HUES48 (cell line): Measurements from ENCODE around the gene VCPKMT.

Experiments
- H3K27ac ChIP-seq: one replicate; pipeline ENCODE4 v1.7.0; 2013; ENCODE audit warnings: low read depth, low read length, inconsistent platforms
- H3K27me3 ChIP-seq: 2 replicates; pipeline ENCODE4 v1.6.1; 2013; ENCODE audit warnings: mild to moderate bottlenecking, low read length; ENCODE audit not compliant: control insufficient read depth, insufficient read depth
- H3K36me3 ChIP-seq: 2 replicates; pipeline ENCODE4 v1.6.1; 2013; ENCODE audit warnings: low read length; ENCODE audit not compliant: control insufficient read depth, insufficient read depth
- H3K4me1 ChIP-seq: 2 replicates; pipeline ENCODE4 v1.6.1; 2013; ENCODE audit warnings: mild to moderate bottlenecking, low read length; ENCODE audit not compliant: control insufficient read depth, insufficient read depth
- H3K4me3 ChIP-seq: 2 replicates; pipeline ENCODE4 v1.5.1; 2013; ENCODE audit warnings: mild to moderate bottlenecking, low read depth, low read length
- H3K9ac ChIP-seq: 2 replicates; pipeline ENCODE4 v1.6.1; 2013; ENCODE audit warnings: mild to moderate bottlenecking, low read depth, low read length, moderate library complexity
- H3K9me3 ChIP-seq: 2 replicates; pipeline ENCODE4 v1.6.1; 2013; ENCODE audit warnings: low read length; ENCODE audit not compliant: control insufficient read depth, insufficient read depth

VCPKMT gene

DNA sequence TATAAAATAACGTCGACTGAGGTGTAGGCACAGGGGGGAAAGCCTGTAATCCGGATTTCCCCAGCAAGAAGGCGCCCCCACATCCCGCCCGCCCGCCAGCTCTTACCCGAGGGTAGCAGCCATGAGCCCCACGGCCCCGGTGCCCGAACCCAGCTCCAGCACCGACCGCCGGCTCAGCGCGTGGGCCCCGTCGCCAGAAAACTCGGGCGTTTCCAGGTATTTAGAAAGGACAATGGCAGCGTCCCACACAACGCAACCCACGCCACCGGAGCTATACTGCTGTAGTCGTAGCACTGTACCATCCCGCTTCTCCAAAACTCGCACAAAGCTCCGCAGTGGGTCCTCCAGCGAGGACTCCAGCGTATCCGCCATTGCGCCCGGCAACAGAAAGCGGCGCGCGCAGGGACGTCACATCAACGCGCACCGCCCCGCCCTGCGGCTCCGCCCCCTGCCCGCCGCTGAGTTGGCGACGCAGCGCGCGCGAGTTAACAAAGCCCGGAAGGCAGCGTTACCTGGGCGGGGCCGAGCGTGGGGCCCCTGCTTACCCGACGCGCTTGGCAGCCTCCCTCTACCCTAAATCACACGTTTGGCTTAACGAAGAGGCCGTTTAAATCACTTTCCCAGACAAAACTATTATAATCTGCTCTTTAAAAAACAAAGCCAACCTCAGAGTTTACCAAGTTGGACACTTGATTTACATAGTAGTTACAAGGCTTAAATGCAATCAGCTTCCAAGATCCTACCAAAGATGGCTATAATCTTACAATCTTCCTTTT is at the start of gene VCPKMT:
Gene VCPKMT, minus strand, starts transcription at position 392 of the 776 bp plus-strand sequence. Its CDS starts 20 bp downstream, at position 372.
- H3K36me3 ChIP-seq, result peaks cover 39% of the 10 kb centered on the region
- peak within 1 kb of the TSS; percentile 95 for H3K27ac ChIP-seq

GRCh38 chr14:50156111-50156510 is 39.7 kb upstream of the VCPKMT start:
- no peak overlapping the region for H3K9ac ChIP-seq
- no peaks in the 10 kb centered on the region for H3K4me1 ChIP-seq
- no peaks in the 10 kb centered on the region for H3K9me3 ChIP-seq
- peaks cover 23% of the 10 kb centered on the region for H3K36me3 ChIP-seq
- no peak overlapping the region for H3K4me3 ChIP-seq
- no peaks in the 10 kb centered on the region for H3K27me3 ChIP-seq
- H3K27ac ChIP-seq, result no peak overlapping the region

More for the DNA sequence above, at the start of gene VCPKMT:
- no peaks in the 10 kb centered on the region for H3K9me3 ChIP-seq
- H3K9ac ChIP-seq, result peak within 1 kb of the TSS; percentile 99
- peaks cover 19% of the 10 kb centered on the region for H3K4me1 ChIP-seq
- peak within 1 kb of the TSS; percentile 100 for H3K4me3 ChIP-seq
- no peaks in the 10 kb centered on the region for H3K27me3 ChIP-seq

DNA sequence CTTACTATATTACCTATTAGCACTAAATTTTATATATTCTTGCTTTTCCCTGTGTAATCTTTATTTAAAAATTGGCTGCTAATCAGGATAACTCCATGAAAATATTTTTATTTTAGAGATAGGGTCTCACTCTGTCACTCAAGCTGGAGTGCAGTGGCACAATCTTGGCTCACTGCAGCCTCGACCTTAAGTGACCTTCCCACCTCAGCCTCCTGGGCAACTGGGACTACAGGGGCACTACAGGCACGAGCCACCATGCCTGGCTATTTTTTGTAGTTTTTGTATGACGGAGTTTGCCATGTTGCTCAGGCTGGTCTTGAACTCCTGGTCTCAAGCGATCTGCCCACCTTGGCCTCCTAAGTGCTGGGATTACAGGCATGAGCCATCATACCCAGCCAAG is 32.4 kb upstream of the VCPKMT start:
- no peak overlapping the region for H3K9ac ChIP-seq
- no peaks in the 10 kb centered on the region for H3K27me3 ChIP-seq
- peaks cover 16% of the 10 kb centered on the region for H3K36me3 ChIP-seq
- H3K9me3 ChIP-seq, result no peaks in the 10 kb centered on the region
- H3K27ac ChIP-seq, result no peak overlapping the region
- no peaks in the 10 kb centered on the region for H3K4me1 ChIP-seq
- H3K4me3 ChIP-seq, result no peak overlapping the region

- Histone ChIP-seq H3K4me3 (peak overlapping the region; percentile 5; the same call in 1 of the 2 replicates), H3K4me1 (peaks cover 18% of the 10 kb centered on the region), H3K9ac (no peak overlapping the region), H3K36me3 (no peaks in the 10 kb centered on the region), H3K9me3 (no peaks in the 10 kb centered on the region), H3K27ac (peak overlapping the region; percentile 37), H3K27me3 (no peaks in the 10 kb centered on the region)
These were observed 22.8 kb upstream of the VCPKMT start for GRCh38 chr14:50139192-50139591.

DNA sequence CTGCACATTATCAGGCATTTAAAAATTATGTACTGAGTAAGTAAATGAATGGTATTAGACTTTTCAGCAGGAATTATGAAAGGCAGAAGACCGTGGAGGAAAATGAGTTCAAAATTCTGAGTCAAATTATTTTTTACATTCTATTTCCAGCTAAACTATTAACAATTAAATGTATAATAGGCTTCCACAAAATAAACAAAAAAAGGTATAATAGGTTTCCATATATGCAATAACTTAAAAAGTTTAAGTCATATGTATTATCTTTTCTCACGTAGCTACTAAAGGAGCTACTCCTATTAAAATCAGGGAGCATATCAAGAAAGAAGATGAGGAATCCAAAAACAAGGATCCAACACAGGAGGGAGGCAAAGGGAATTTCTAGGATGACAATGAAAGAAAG is 11.4 kb upstream of the VCPKMT start:
- no peaks in the 10 kb centered on the region for H3K4me1 ChIP-seq
- no peaks in the 10 kb centered on the region for H3K9me3 ChIP-seq
- no peak overlapping the region for H3K9ac ChIP-seq
- no peak overlapping the region for H3K4me3 ChIP-seq
- H3K36me3 ChIP-seq, result peaks cover 12% of the 10 kb centered on the region
- no peak overlapping the region for H3K27ac ChIP-seq
- no peaks in the 10 kb centered on the region for H3K27me3 ChIP-seq

DNA sequence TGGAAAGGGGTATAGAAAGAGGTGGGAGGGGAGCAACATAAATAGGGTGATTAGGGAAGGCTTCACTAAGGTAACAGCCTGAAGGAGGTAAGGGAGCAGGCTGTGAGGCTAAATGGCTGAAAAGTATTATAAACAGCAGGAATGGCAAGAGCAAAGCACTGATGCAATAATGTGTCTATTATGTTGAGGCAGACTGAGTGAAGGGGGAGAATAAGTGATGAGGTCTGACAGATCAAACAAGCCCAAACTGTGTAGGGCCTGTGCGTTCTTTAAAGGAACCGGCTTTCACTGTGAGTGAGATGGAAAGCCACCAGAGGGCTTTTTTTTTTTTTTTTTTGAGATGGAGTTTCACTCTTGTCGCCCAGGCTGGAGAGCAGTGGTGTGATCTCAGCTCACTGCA is 6.7 kb upstream of the VCPKMT start:
- Histone ChIP-seq H3K9me3 (no peaks in the 10 kb centered on the region), H3K9ac (no peak overlapping the region), H3K4me3 (no peak overlapping the region), H3K27me3 (no peaks in the 10 kb centered on the region), H3K27ac (no peak overlapping the region), H3K4me1 (no peaks in the 10 kb centered on the region), H3K36me3 (no peaks in the 10 kb centered on the region)

GRCh38 chr14:50122291-50122690 is 5.9 kb upstream of the VCPKMT start:
- Histone ChIP-seq H3K4me1 (peaks cover 6% of the 10 kb centered on the region), H3K4me3 (no peak overlapping the region), H3K9ac (no peak overlapping the region), H3K36me3 (no peaks in the 10 kb centered on the region), H3K27me3 (no peaks in the 10 kb centered on the region), H3K9me3 (no peaks in the 10 kb centered on the region), H3K27ac (no peak overlapping the region)

DNA sequence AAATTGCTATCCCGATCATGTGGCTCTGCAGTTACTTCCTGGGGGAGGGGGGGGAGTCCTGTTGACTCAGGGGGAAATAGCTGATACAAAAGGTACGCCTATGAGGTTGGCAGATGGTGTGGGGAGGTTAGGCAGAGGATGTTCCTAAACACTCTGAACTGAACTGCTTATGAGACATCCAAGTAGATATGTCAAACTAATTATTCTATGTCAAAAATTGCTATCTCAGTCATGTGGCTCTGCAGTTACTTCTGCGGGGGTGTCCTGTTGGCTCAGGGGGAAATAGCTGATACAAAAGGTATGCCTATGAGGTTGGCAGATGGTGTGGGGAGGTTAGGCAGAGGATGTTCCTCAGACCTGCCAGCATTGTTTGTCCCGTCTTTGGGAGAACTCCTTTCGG is 5.1 kb upstream of the VCPKMT start:
- no peaks in the 10 kb centered on the region for H3K36me3 ChIP-seq
- peaks cover 14% of the 10 kb centered on the region for H3K4me1 ChIP-seq
- H3K9ac ChIP-seq, result no peak overlapping the region
- H3K9me3 ChIP-seq, result no peaks in the 10 kb centered on the region
- H3K27me3 ChIP-seq, result no peaks in the 10 kb centered on the region
- H3K4me3 ChIP-seq, result no peak overlapping the region
- H3K27ac ChIP-seq, result no peak overlapping the region

- H3K27ac ChIP-seq, result no peak overlapping the region
- H3K9ac ChIP-seq, result no peak overlapping the region
- H3K4me3 ChIP-seq, result no peak overlapping the region
- no peaks in the 10 kb centered on the region for H3K9me3 ChIP-seq
- H3K4me1 ChIP-seq, result peaks cover 19% of the 10 kb centered on the region
- no peaks in the 10 kb centered on the region for H3K27me3 ChIP-seq
- H3K36me3 ChIP-seq, result peaks cover 28% of the 10 kb centered on the region
These were observed 1.1 kb upstream of the VCPKMT start for GRCh38 chr14:50117456-50117855.

DNA sequence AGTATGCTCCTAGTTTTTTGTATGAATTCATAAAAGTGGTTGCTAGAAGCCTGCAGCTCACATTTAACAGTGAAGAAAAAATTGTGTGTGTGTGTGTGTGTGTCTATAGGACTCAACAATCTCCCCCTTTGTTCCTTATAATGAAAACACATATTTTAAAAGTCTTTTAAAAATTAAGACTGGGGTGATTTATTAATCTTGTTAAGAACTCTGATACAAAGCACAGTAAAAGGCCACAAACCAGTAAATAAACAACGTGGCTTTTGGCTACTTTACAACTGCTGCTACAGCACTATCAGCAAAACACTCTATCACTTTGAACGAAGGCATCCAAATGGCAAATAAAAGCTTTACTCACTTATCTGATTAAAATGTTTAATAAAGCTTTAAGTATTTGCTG is 594 bp upstream of the VCPKMT start:
- Histone ChIP-seq H3K36me3 (peaks cover 33% of the 10 kb centered on the region), H3K4me1 (peaks cover 19% of the 10 kb centered on the region), H3K9me3 (no peaks in the 10 kb centered on the region), H3K4me3 (peak overlapping the region; percentile 100), H3K27me3 (no peaks in the 10 kb centered on the region), H3K27ac (peak overlapping the region; percentile 95), H3K9ac (peak overlapping the region; percentile 99)

- Histone ChIP-seq H3K9me3 (no peaks in the 10 kb centered on the region), H3K4me3 (no peak overlapping the region), H3K4me1 (peaks cover 23% of the 10 kb centered on the region), H3K9ac (no peak overlapping the region), H3K27me3 (no peaks in the 10 kb centered on the region), H3K36me3 (peaks cover 68% of the 10 kb centered on the region), H3K27ac (no peak overlapping the region)
These were observed 2.9 kb downstream of the VCPKMT start for GRCh38 chr14:50113381-50114035.
